MM.1S (cell line): Measurements from ENCODE around the gene IQGAP2.
A peak's percentile ranks its signal among the peaks of the same experiment; 100 is the strongest.
"Not testable (repeated sequence)": the region's sequence is repeated elsewhere in the genome, so short reads cannot be mapped to it uniquely, and the experiment has no call there.

Experiments used
- DNase-seq: peaks from one replicate; pipeline ENCODE4 v3.0.0-alpha.2; 2015
- H2AFZ ChIP-seq: fragments of 300-600 bp; sonication (generic); 2 replicates; pipeline ENCODE4 v1.6.0; 2016; ENCODE audit warnings: antibody characterized with exemption, low read length
- H3F3A ChIP-seq: fragments of 300-600 bp; sonication (generic); 2 replicates; pipeline ENCODE4 v1.6.1; 2016; ENCODE audit warnings: mild to moderate bottlenecking, antibody characterized with exemption, low read length, moderate library complexity, mixed read lengths; ENCODE audit not compliant: insufficient read depth
- H3K27ac ChIP-seq: fragments of 300-600 bp; sonication (generic); 2 replicates; pipeline ENCODE4 v1.5.1; 2016; ENCODE audit warnings: mild to moderate bottlenecking, low read length
- H3K27me3 ChIP-seq: fragments of 300-600 bp; sonication (generic); replicated peaks from 2 replicates; pipeline ENCODE4 v1.6.0; 2016; ENCODE audit warnings: low read length; ENCODE audit not compliant: insufficient read depth
- H3K36me3 ChIP-seq: fragments of 300-600 bp; sonication (generic); replicated peaks from 2 replicates; pipeline ENCODE4 v1.6.1; 2016; ENCODE audit warnings: mild to moderate bottlenecking, low read length, mixed read lengths; ENCODE audit not compliant: insufficient read depth
- H3K4me1 ChIP-seq: fragments of 300-600 bp; sonication (generic); 2 replicates; pipeline ENCODE4 v1.6.1; 2016; ENCODE audit warnings: low read length, mixed read lengths
- H3K4me2 ChIP-seq: fragments of 300-600 bp; sonication (generic); 2 replicates; pipeline ENCODE4 v1.6.0; 2016; ENCODE audit warnings: low read depth, low read length
- H3K4me3 ChIP-seq: fragments of 300-600 bp; sonication (generic); 2 replicates; pipeline ENCODE4 v1.5.1; 2016; ENCODE audit warnings: low read length, mixed read lengths
- H3K79me2 ChIP-seq: fragments of 300-600 bp; sonication (generic); 2 replicates; pipeline ENCODE4 v1.6.1; 2016; ENCODE audit warnings: mixed run types, low read length, mixed read lengths
- H3K9ac ChIP-seq: fragments of 300-600 bp; sonication (generic); 2 replicates; pipeline ENCODE4 v1.6.1; 2016; ENCODE audit warnings: low read length, mixed read lengths
- H3K9me2 ChIP-seq: fragments of 300-600 bp; sonication (generic); replicated peaks from 2 replicates; pipeline ENCODE4 v1.6.1; 2016; ENCODE audit warnings: mild to moderate bottlenecking, low read length, mixed read lengths; ENCODE audit not compliant: insufficient read depth
- H3K9me3 ChIP-seq: fragments of 300-600 bp; sonication (generic); replicated peaks from 2 replicates; pipeline ENCODE4 v1.6.1; 2016; ENCODE audit warnings: mild to moderate bottlenecking, low read length, mixed read lengths; ENCODE audit not compliant: insufficient read depth
- H4K20me1 ChIP-seq: fragments of 300-600 bp; sonication (generic); 2 replicates; pipeline ENCODE4 v1.6.1; 2016; ENCODE audit warnings: mild to moderate bottlenecking, low read length, moderate library complexity, mixed read lengths; ENCODE audit not compliant: insufficient read depth
- CTCF ChIP-seq: fragments of 300-600 bp; sonication (generic); IDR thresholded peaks from 2 replicates; pipeline ENCODE4 v1.5.1; 2016; ENCODE audit warnings: antibody characterized with exemption, low read length, mixed read lengths
- EZH2 ChIP-seq: fragments of 300-600 bp; sonication (generic); optimal IDR thresholded peaks from 2 replicates; pipeline ENCODE3; 2017; ENCODE audit warnings: low read depth, mild to moderate bottlenecking, antibody characterized with exemption, low read length, mixed read lengths
- EZH2phosphoT487 ChIP-seq: fragments of 300-600 bp; sonication (generic); IDR thresholded peaks from 2 replicates; pipeline ENCODE4 v1.6.1; 2018; ENCODE audit warnings: antibody characterized with exemption, low read length

The IQGAP2 gene

GRCh38 chr5:76367623-76368371 lies 35.3 kb upstream of the IQGAP2 start:
- H2AFZ ChIP-seq, result no peak overlapping the region
- H4K20me1 ChIP-seq, result no peaks in the 10 kb centered on the region
- DNase-seq, result peak; percentile 8
- no peaks in the 10 kb centered on the region for H3K27me3 ChIP-seq
- H3K36me3 ChIP-seq, result no peaks in the 10 kb centered on the region
- no peak overlapping the region for H3K4me3 ChIP-seq
- no peaks in the 10 kb centered on the region for H3K9me3 ChIP-seq
- no peaks in the 10 kb centered on the region for H3K4me1 ChIP-seq
- no peak overlapping the region for H3K4me2 ChIP-seq
- no peak for TF ChIP-seq EZH2
- TF ChIP-seq CTCF, result no peak
- no peak for TF ChIP-seq EZH2phosphoT487
- H3K27ac ChIP-seq, result no peak overlapping the region
- H3K9ac ChIP-seq, result no peak overlapping the region
- no peaks in the 10 kb centered on the region for H3F3A ChIP-seq
- H3K79me2 ChIP-seq, result no peaks in the 10 kb centered on the region
- H3K9me2 ChIP-seq, result no peaks in the 10 kb centered on the region

DNA sequence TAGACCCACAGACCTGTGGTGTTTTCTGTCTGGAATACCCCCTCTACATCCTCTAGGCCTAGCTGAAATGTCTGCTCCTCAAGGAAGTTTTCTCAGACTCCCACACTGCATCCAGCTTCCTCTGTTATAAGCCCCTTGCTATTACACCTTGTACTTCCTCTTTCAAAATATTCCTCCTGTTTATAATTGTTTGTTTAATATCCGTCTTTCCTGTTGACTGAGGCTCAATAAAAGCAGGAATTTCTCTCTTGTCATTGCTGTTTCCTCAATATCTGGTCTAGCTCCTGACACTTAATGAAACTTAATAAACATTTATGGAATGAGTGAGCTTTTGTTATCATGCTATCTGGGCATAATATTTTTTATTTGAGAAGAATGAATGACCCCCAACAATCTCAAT lies 34.1 kb upstream of the IQGAP2 start:
- Histone ChIP-seq H2AFZ (no peak overlapping the region), H3K4me1 (no peaks in the 10 kb centered on the region), H3F3A (no peaks in the 10 kb centered on the region), H3K9me2 (no peaks in the 10 kb centered on the region), H4K20me1 (no peaks in the 10 kb centered on the region), H3K9me3 (no peaks in the 10 kb centered on the region), H3K4me2 (no peak overlapping the region), H3K79me2 (no peaks in the 10 kb centered on the region), H3K9ac (no peak overlapping the region), H3K4me3 (no peak overlapping the region), H3K27me3 (no peaks in the 10 kb centered on the region), H3K36me3 (no peaks in the 10 kb centered on the region), H3K27ac (no peak overlapping the region)
- no peak for DNase-seq
- no peak for TF ChIP-seq CTCF

GRCh38 chr5:76369668-76370067 lies 33.4 kb upstream of the IQGAP2 start:
- not testable (repeated sequence) for H3K79me2 ChIP-seq, H3K4me2 ChIP-seq, H2AFZ ChIP-seq, H4K20me1 ChIP-seq, H3K27ac ChIP-seq, H3K9ac ChIP-seq, H3K27me3 ChIP-seq, H3K4me1 ChIP-seq, DNase-seq, H3K9me3 ChIP-seq, H3K9me2 ChIP-seq, H3F3A ChIP-seq, H3K36me3 ChIP-seq, H3K4me3 ChIP-seq

- Histone ChIP-seq H2AFZ (no peak overlapping the region), H3K79me2 (no peaks in the 10 kb centered on the region)
- no peak for TF ChIP-seq EZH2phosphoT487
- TF ChIP-seq CTCF, result no peak
- no peak for TF ChIP-seq EZH2
These were observed 31.1 kb upstream of the IQGAP2 start for GRCh38 chr5:76371960-76372322.

More at GRCh38 chr5:76371960-76372322, 31.1 kb upstream of the IQGAP2 start:
- no peak for DNase-seq
- Histone ChIP-seq H3K9ac (no peak overlapping the region), H3K36me3 (no peaks in the 10 kb centered on the region), H3F3A (no peaks in the 10 kb centered on the region), H3K4me1 (no peaks in the 10 kb centered on the region), H3K9me2 (no peaks in the 10 kb centered on the region), H3K4me3 (no peak overlapping the region), H3K27me3 (no peaks in the 10 kb centered on the region), H3K9me3 (no peaks in the 10 kb centered on the region), H3K4me2 (no peak overlapping the region), H3K27ac (no peak overlapping the region), H4K20me1 (no peaks in the 10 kb centered on the region)
